ENCODE results near the gene ELAVL3. TPM values are rescaled to one million over a fixed set of nuclear protein-coding genes. Genes with fewer than 3 reads are reported as not detected.

ELAVL3 gene
- total RNA-seq, 4 donors from 2014 or later, result not detected

GRCh38 chr19:11495481-11495880, 14.6 kb upstream of the ELAVL3 start:
- ATAC-seq (no peak), DNase-seq (no peak)
- TF ChIP-seq POLR2A (IDR thresholded peaks at IDR 0.05), result no peak
- no peak for TF ChIP-seq CTCF (IDR thresholded peaks at IDR 0.05 in 4 of 5, conservative IDR thresholded peaks at IDR 0.05 in 1 of 5)
- Histone ChIP-seq H3K36me3 (peaks cover 0 to 34% of the 10 kb centered on the region in 2 donors), H3K9me3 (no peaks in the 10 kb centered on the region), H3K27ac (no peak overlapping the region), H3K27me3 (no peaks in the 10 kb centered on the region), H3K4me1 (no peaks in the 10 kb centered on the region), H3K4me3 (no peak overlapping the region)
- intact Hi-C loops (cut with DNase I; ENCODE audit: low total_unique reads), result loop anchor here (5.0 kb wide), 1 partner anchor 92 kb away; no protein-coding TSS in a partner anchor
- in situ Hi-C loops (cut with MboI; ENCODE audit: low sequenced_read_pairs in 4 of 4), result loop anchor here in 1 of 4 donors (10.0 kb wide), 1 partner anchor 89 kb away; no protein-coding TSS in a partner anchor

- H3K27ac ChIP-seq, result no peak overlapping the region
- H3K36me3 ChIP-seq, result peaks cover 0 to 34% of the 10 kb centered on the region in 2 donors
- no peaks in the 10 kb centered on the region for H3K27me3 ChIP-seq
- DNase-seq (no peak), ATAC-seq (no peak)
- H3K4me1 ChIP-seq, result no peaks in the 10 kb centered on the region
- in situ Hi-C loops (cut with MboI; ENCODE audit: low sequenced_read_pairs in 4 of 4) (loop anchor here in 1 of 4 donors (10.0 kb wide), 1 partner anchor 90 kb away; no protein-coding TSS in a partner anchor), intact Hi-C loops (cut with DNase I; ENCODE audit: low total_unique reads) (loop anchor here (5.0 kb wide), 1 partner anchor 93 kb away; no protein-coding TSS in a partner anchor)
- no peaks in the 10 kb centered on the region for H3K9me3 ChIP-seq
- TF ChIP-seq CTCF (IDR thresholded peaks at IDR 0.05 in 4 of 5, conservative IDR thresholded peaks at IDR 0.05 in 1 of 5), result no peak
- TF ChIP-seq POLR2A (IDR thresholded peaks at IDR 0.05), result no peak
- H3K4me3 ChIP-seq, result no peak overlapping the region
Observed at GRCh38 chr19:11494634-11495285, 13.9 kb upstream of the ELAVL3 start.

- ATAC-seq, result no peak
- in situ Hi-C loops (cut with MboI; ENCODE audit: low sequenced_read_pairs in 4 of 4), result no loop called here
- intact Hi-C loops (cut with DNase I; ENCODE audit: low total_unique reads), result no loop called here
- Histone ChIP-seq H3K4me1 (no peaks in the 10 kb centered on the region), H3K4me3 (no peak overlapping the region), H3K27ac (no peak overlapping the region), H3K9me3 (no peaks in the 10 kb centered on the region), H3K27me3 (peaks cover 0 to 4% (median 0%) of the 10 kb centered on the region in 3 donors), H3K36me3 (peaks cover 0 to 13% of the 10 kb centered on the region in 2 donors)
- TF ChIP-seq CTCF (IDR thresholded peaks at IDR 0.05 in 4 of 5, conservative IDR thresholded peaks at IDR 0.05 in 1 of 5), result no peak
- no peak for TF ChIP-seq POLR2A (IDR thresholded peaks at IDR 0.05)
- no peak for DNase-seq
Observed at GRCh38 chr19:11489378-11489777, 8.5 kb upstream of the ELAVL3 start.

GRCh38 chr19:11486661-11487503, 6.0 kb upstream of the ELAVL3 start:
- Histone ChIP-seq H3K27ac (no peak overlapping the region), H3K4me1 (peaks cover 6 to 12% of the 10 kb centered on the region in 2 donors), H3K4me3 (no peak overlapping the region), H3K9me3 (no peaks in the 10 kb centered on the region), H3K36me3 (peaks cover 0 to 3% of the 10 kb centered on the region in 2 donors), H3K27me3 (peaks cover 14 to 25% (median 22%) of the 10 kb centered on the region in 3 donors)
- TF ChIP-seq CTCF (IDR thresholded peaks at IDR 0.05 in 4 of 5, conservative IDR thresholded peaks at IDR 0.05 in 1 of 5) (no peak), POLR2A (IDR thresholded peaks at IDR 0.05) (no peak)
- no peak for DNase-seq
- ATAC-seq, result no peak
- in situ Hi-C loops (cut with MboI; ENCODE audit: low sequenced_read_pairs in 4 of 4) (no loop called here), intact Hi-C loops (cut with DNase I; ENCODE audit: low total_unique reads) (no loop called here)

All from gastrocnemius medialis (tissue), 4 donors.